ENCODE results near the gene HASPIN. TPM values are rescaled to one million over a fixed set of nuclear protein-coding genes. Genes with fewer than 3 reads are reported as not detected.

HASPIN gene
- total RNA-seq, 2 experiments from 2014 or later = 20.7 to 21.3 TPM

- intact Hi-C loops (cut with micrococcal nuclease) = loop anchor here (10.0 kb wide), 1 partner anchor 46 kb away; no protein-coding TSS in a partner anchor
- Mint-ChIP-seq H3K9me3 (no peaks in the 10 kb centered on the region), H3K4me3 (no peak overlapping the region), H3K4me1 (ENCODE audit: low read depth) (peaks cover 40% of the 10 kb centered on the region), H3K27ac (peak overlapping the region; percentile 45), H3K27me3 (no peaks in the 10 kb centered on the region), H3K36me3 (ENCODE audit: low read depth) (peaks cover 63% of the 10 kb centered on the region)
- ATAC-seq (no peak), DNase-seq (no peak)
- ChIA-PET CTCF (interaction anchor here (1.5 to 12.1 kb wide), 2 partner anchors 19 to 36 kb away, joined by 3 to 107 read pairs; no protein-coding TSS in a partner anchor), POLR2A (interaction anchor here (1.0 to 1.1 kb wide), 2 partner anchors 9 to 14 kb away, joined by 3 read pairs; no protein-coding TSS in a partner anchor)
- no peak for TF ChIP-seq CTCF (IDR thresholded peaks at IDR 0.05)
Measured at GRCh38 chr17:3719265-3719664, 4.4 kb upstream of the HASPIN start.

GRCh38 chr17:3722716-3723115 lies 987 bp upstream of the HASPIN start:
- CTCF ChIA-PET = interaction anchor here (1.0 to 12.1 kb wide), 9 partner anchors 11 to 191 kb away, joined by 3 to 107 read pairs (median 5); no protein-coding TSS in a partner anchor
- Mint-ChIP-seq H3K9me3 (no peaks in the 10 kb centered on the region), H3K27me3 (no peaks in the 10 kb centered on the region), H3K4me3 (peak overlapping the region; percentile 81), H3K36me3 (ENCODE audit: low read depth) (peaks cover 70% of the 10 kb centered on the region), H3K27ac (peak overlapping the region; percentile 92), H3K4me1 (ENCODE audit: low read depth) (peaks cover 59% of the 10 kb centered on the region)
- TF ChIP-seq CTCF (IDR thresholded peaks at IDR 0.05) = no peak
- ATAC-seq = no peak
- intact Hi-C loops (cut with micrococcal nuclease) = loop anchor here (5.0 kb wide), 1 partner anchor 40 kb away; no protein-coding TSS in a partner anchor
- DNase-seq = no peak
- POLR2A ChIA-PET = interaction anchor here (0.6 to 2.0 kb wide), 13 partner anchors 10 to 74 kb away, joined by 3 to 10 read pairs (median 4); partner anchors contain the start of gene P2RX5

GRCh38 chr17:3723188-3723555 lies 531 bp upstream of the HASPIN start:
- Mint-ChIP-seq H3K4me1 (ENCODE audit: low read depth) (peaks cover 59% of the 10 kb centered on the region), H3K27me3 (no peaks in the 10 kb centered on the region), H3K9me3 (no peaks in the 10 kb centered on the region), H3K27ac (peak overlapping the region; percentile 92), H3K36me3 (ENCODE audit: low read depth) (peaks cover 72% of the 10 kb centered on the region), H3K4me3 (peak overlapping the region; percentile 81)
- intact Hi-C loops (cut with micrococcal nuclease) = loop anchor here (5.0 kb wide), 1 partner anchor 41 kb away; no protein-coding TSS in a partner anchor
- DNase-seq (no peak), ATAC-seq (no peak)
- ChIA-PET CTCF (interaction anchor here (0.7 to 12.1 kb wide), 14 partner anchors 12 to 674 kb away, joined by 3 to 107 read pairs (median 4); partner anchors contain the start of gene NCBP3), POLR2A (interaction anchor here (0.6 to 2.0 kb wide), 15 partner anchors 9 to 123 kb away, joined by 3 to 10 read pairs (median 5); partner anchors contain the start of genes NCBP3 and P2RX5)
- no peak for TF ChIP-seq CTCF (IDR thresholded peaks at IDR 0.05)

- Mint-ChIP-seq H3K4me1 (ENCODE audit: low read depth) (peaks cover 51% of the 10 kb centered on the region), H3K4me3 (peak overlapping the region; percentile 81), H3K27ac (peak overlapping the region; percentile 92), H3K27me3 (no peaks in the 10 kb centered on the region), H3K36me3 (ENCODE audit: low read depth) (peaks cover 70% of the 10 kb centered on the region), H3K9me3 (no peaks in the 10 kb centered on the region)
- intact Hi-C loops (cut with micrococcal nuclease) = loop anchor here (5.0 kb wide), 1 partner anchor 42 kb away; no protein-coding TSS in a partner anchor
- ChIA-PET POLR2A (interaction anchor here (0.6 to 2.0 kb wide), 9 partner anchors 7 to 351 kb away, joined by 3 to 9 read pairs (median 4); partner anchors contain the start of gene NCBP3), CTCF (interaction anchor here (0.9 to 12.1 kb wide), 8 partner anchors 13 to 676 kb away, joined by 3 to 107 read pairs (median 16); partner anchors contain the start of gene NCBP3)
- no peak for ATAC-seq
- no peak for TF ChIP-seq CTCF (IDR thresholded peaks at IDR 0.05)
- no peak for DNase-seq
Measured at GRCh38 chr17:3724378-3725077, 825 bp downstream of the HASPIN start.

Data from activated CD8-positive, alpha-beta T cell treated with anti-CD3 and anti-CD28 coated beads for 36 hours (primary cell).